H54 (cell line): ENCODE measurements around the gene ATP8B4.

ENCODE experiments used
- DNase-seq: peaks from one replicate; pipeline ENCODE4 v3.0.0; 2011; ENCODE audit warnings: low spot score, mixed read lengths; ENCODE audit not compliant: insufficient read length
- FAIRE-seq: peaks from 3 replicates; lab custom pipeline; 2011; peaks lifted over from hg19 to GRCh38; lab: Jason Lieb, UNC
- POLR2A ChIP-seq: IDR thresholded peaks from 2 replicates; pipeline ENCODE4 v1.6.1; 2011; ENCODE audit warnings: low read depth, mild to moderate bottlenecking, low read length

The ATP8B4 gene

GRCh38 chr15:49900006-49900902, 218.8 kb downstream of the ATP8B4 start:
- FAIRE-seq (no peak), DNase-seq (no peak)
- TF ChIP-seq POLR2A = no peak

- TF ChIP-seq POLR2A = no peak
- no peak for DNase-seq
- FAIRE-seq = no peak
Observed at GRCh38 chr15:49898575-49899283, 220.3 kb downstream of the ATP8B4 start.

GRCh38 chr15:49898097-49898496, 220.9 kb downstream of the ATP8B4 start:
- FAIRE-seq = no peak
- TF ChIP-seq POLR2A = no peak
- no peak for DNase-seq

GRCh38 chr15:49895347-49896223, 223.4 kb downstream of the ATP8B4 start:
- no peak for DNase-seq
- no peak for FAIRE-seq
- no peak for TF ChIP-seq POLR2A

- FAIRE-seq (no peak), DNase-seq (no peak)
- TF ChIP-seq POLR2A = no peak
Observed at GRCh38 chr15:49890689-49891088, 228.3 kb downstream of the ATP8B4 start.

- FAIRE-seq (no peak), DNase-seq (no peak)
- no peak for TF ChIP-seq POLR2A
Observed at GRCh38 chr15:49889536-49889935, 229.5 kb downstream of the ATP8B4 start.

GRCh38 chr15:49888734-49889133, 230.3 kb downstream of the ATP8B4 start:
- no peak for FAIRE-seq
- TF ChIP-seq POLR2A = no peak
- no peak for DNase-seq

GRCh38 chr15:49888323-49888693, 230.7 kb downstream of the ATP8B4 start:
- FAIRE-seq (no peak), DNase-seq (no peak)
- no peak for TF ChIP-seq POLR2A

- no peak for TF ChIP-seq POLR2A
- no peak for FAIRE-seq
- no peak for DNase-seq
Observed at GRCh38 chr15:49887659-49888322, 231.2 kb downstream of the ATP8B4 start.

- DNase-seq = no peak
- no peak for FAIRE-seq
- no peak for TF ChIP-seq POLR2A
Observed at GRCh38 chr15:49883121-49883520, 235.9 kb downstream of the ATP8B4 start.

- no peak for TF ChIP-seq POLR2A
- no peak for DNase-seq
- no peak for FAIRE-seq
Observed at GRCh38 chr15:49881866-49882265, 237.2 kb downstream of the ATP8B4 start.

- no peak for TF ChIP-seq POLR2A
- no peak for FAIRE-seq
- DNase-seq = no peak
Observed at GRCh38 chr15:49881433-49881832, 237.6 kb downstream of the ATP8B4 start.

GRCh38 chr15:49877873-49878521, 241.0 kb downstream of the ATP8B4 start:
- FAIRE-seq (no peak), DNase-seq (no peak)
- no peak for TF ChIP-seq POLR2A
